ENCODE results near the gene NFKB1.

- TF ChIP-seq ZBTB33 (IDR thresholded peaks at IDR 0.05) (no peak), EP300 (IDR thresholded peaks at IDR 0.05; ENCODE audit: borderline replicate concordance in 1 of 2, control insufficient read depth in 1 of 2, low read depth in 2 of 2, low read length in 2 of 2) (no peak), GABPA (IDR thresholded peaks at IDR 0.05; ENCODE audit: low read depth) (no peak), ETV6 (conservative IDR thresholded peaks at IDR 0.05 in 1 of 2, IDR thresholded peaks at IDR 0.05 in 1 of 2; ENCODE audit: borderline replicate concordance in 1 of 2, low read depth in 1 of 2) (no peak), JUND (IDR thresholded peaks at IDR 0.05; ENCODE audit: low read depth, low read length) (no peak), CREM (IDR thresholded peaks at IDR 0.05; ENCODE audit: low read depth) (no peak), USF2 (IDR thresholded peaks at IDR 0.05; ENCODE audit: borderline replicate concordance, low read depth, low read length) (no peak), HDAC6 (IDR thresholded peaks at IDR 0.05; ENCODE audit: unreplicated experiment) (no peak), RFX5 (IDR thresholded peaks at IDR 0.05; ENCODE audit: low read depth, low read length) (no peak)
- TF ChIP-seq, protein P1, sequence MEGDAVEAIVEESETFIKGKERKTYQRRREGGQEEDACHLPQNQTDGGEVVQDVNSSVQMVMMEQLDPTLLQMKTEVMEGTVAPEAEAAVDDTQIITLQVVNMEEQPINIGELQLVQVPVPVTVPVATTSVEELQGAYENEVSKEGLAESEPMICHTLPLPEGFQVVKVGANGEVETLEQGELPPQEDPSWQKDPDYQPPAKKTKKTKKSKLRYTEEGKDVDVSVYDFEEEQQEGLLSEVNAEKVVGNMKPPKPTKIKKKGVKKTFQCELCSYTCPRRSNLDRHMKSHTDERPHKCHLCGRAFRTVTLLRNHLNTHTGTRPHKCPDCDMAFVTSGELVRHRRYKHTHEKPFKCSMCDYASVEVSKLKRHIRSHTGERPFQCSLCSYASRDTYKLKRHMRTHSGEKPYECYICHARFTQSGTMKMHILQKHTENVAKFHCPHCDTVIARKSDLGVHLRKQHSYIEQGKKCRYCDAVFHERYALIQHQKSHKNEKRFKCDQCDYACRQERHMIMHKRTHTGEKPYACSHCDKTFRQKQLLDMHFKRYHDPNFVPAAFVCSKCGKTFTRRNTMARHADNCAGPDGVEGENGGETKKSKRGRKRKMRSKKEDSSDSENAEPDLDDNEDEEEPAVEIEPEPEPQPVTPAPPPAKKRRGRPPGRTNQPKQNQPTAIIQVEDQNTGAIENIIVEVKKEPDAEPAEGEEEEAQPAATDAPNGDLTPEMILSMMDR (IDR thresholded peaks at IDR 0.05 in 2 of 3, conservative IDR thresholded peaks at IDR 0.05 in 1 of 3; ENCODE audit: control insufficient read depth in 2 of 3, extremely low read depth in 1 of 3, insufficient read depth in 1 of 3, low read depth in 3 of 3, low read length in 3 of 3): no peak
- TF ChIP-seq, protein P2, sequence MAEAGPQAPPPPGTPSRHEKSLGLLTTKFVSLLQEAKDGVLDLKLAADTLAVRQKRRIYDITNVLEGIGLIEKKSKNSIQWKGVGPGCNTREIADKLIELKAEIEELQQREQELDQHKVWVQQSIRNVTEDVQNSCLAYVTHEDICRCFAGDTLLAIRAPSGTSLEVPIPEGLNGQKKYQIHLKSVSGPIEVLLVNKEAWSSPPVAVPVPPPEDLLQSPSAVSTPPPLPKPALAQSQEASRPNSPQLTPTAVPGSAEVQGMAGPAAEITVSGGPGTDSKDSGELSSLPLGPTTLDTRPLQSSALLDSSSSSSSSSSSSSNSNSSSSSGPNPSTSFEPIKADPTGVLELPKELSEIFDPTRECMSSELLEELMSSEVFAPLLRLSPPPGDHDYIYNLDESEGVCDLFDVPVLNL (IDR thresholded peaks at IDR 0.05; ENCODE audit: low read depth, low read length): no peak
Measured at GRCh38 chr4:102612210-102612609, 111.1 kb downstream of the NFKB1 start.
